ENCODE measurements around the gene ID3.

ID3 gene

GRCh38 chr1:23559136-23559984 is at the start of gene ID3:
Gene ID3, minus strand, starts transcription at chr1:23559501. Its CDS starts 75 bp downstream, at chr1:23559426.
- peak; percentile 83 for DNase-seq (ENCODE audit: low read depth)

GRCh38 chr1:23607944-23608343 is 48.6 kb upstream of the ID3 start:
- DNase-seq (ENCODE audit: low read depth) = no peak

- no peak for DNase-seq (ENCODE audit: low read depth)
Measured at GRCh38 chr1:23601968-23602876, 42.9 kb upstream of the ID3 start.

GRCh38 chr1:23601135-23601967 is 42.0 kb upstream of the ID3 start:
- DNase-seq (ENCODE audit: low read depth) = no peak

- DNase-seq (ENCODE audit: low read depth) = no peak
Measured at GRCh38 chr1:23600283-23600682, 41.0 kb upstream of the ID3 start.

- DNase-seq (ENCODE audit: low read depth) = no peak
Measured at GRCh38 chr1:23599125-23599524, 39.8 kb upstream of the ID3 start.

GRCh38 chr1:23598424-23598823 is 39.1 kb upstream of the ID3 start:
- no peak for DNase-seq (ENCODE audit: low read depth)

GRCh38 chr1:23597635-23598388 is 38.5 kb upstream of the ID3 start:
- DNase-seq (ENCODE audit: low read depth) = no peak

- no peak for DNase-seq (ENCODE audit: low read depth)
Measured at GRCh38 chr1:23596382-23597358, 37.4 kb upstream of the ID3 start.

GRCh38 chr1:23594927-23595353 is 35.6 kb upstream of the ID3 start:
- no peak for DNase-seq (ENCODE audit: low read depth)

GRCh38 chr1:23594149-23594907 is 35.0 kb upstream of the ID3 start:
- no peak for DNase-seq (ENCODE audit: low read depth)

- no peak for DNase-seq (ENCODE audit: low read depth)
Measured at GRCh38 chr1:23593556-23594148, 34.4 kb upstream of the ID3 start.

- DNase-seq (ENCODE audit: low read depth) = no peak
Measured at GRCh38 chr1:23593042-23593521, 33.8 kb upstream of the ID3 start.

- no peak for DNase-seq (ENCODE audit: low read depth)
Measured at GRCh38 chr1:23592209-23592892, 33.0 kb upstream of the ID3 start.

- no peak for DNase-seq (ENCODE audit: low read depth)
Measured at GRCh38 chr1:23591460-23592208, 32.3 kb upstream of the ID3 start.

GRCh38 chr1:23590058-23590783 is 30.9 kb upstream of the ID3 start:
- no peak for DNase-seq (ENCODE audit: low read depth)

- no peak for DNase-seq (ENCODE audit: low read depth)
Measured at GRCh38 chr1:23589585-23589986, 30.3 kb upstream of the ID3 start.
